Aorta (tissue), 5 donors: ENCODE data around the gene MAST4. TPM values are rescaled to one million over a fixed set of nuclear protein-coding genes. Genes with fewer than 3 reads are reported as not detected.

Experiments used
- ATAC-seq: fragments of 200-7000 bp; cut with Tn5 transposase; one replicate; pipeline ENCODE4 v1.9.1; 2022; ENCODE audit warnings: moderate library complexity; ENCODE audit not compliant: low FRiP score
- DNase-seq, 2 donors: peaks; one replicate each; pipeline ENCODE4 v3.0.0-alpha.2; 2020
- H3K27ac ChIP-seq, 2 donors: one replicate each; pipeline ENCODE4 v1.5.1; 2013; ENCODE audit warnings: low read length in 2 of 2, mild to moderate bottlenecking in 2 of 2, moderate library complexity in 2 of 2, control low read depth in 1 of 2, inconsistent platforms in 1 of 2, low read depth in 1 of 2
- H3K27me3 ChIP-seq, 2 donors: one replicate each; pipeline ENCODE4 v1.6.1; 2013; ENCODE audit warnings: control low read depth in 1 of 2, low read length in 1 of 2, mild to moderate bottlenecking in 1 of 2, moderate library complexity in 1 of 2; ENCODE audit not compliant: insufficient read depth in 2 of 2, control insufficient read depth in 1 of 2
- H3K36me3 ChIP-seq, 2 donors: one replicate each; pipeline ENCODE4 v1.6.1; 2013; ENCODE audit warnings: control low read depth in 1 of 2, low read length in 1 of 2, mild to moderate bottlenecking in 1 of 2; ENCODE audit not compliant: insufficient read depth in 2 of 2, control insufficient read depth in 1 of 2
- H3K4me1 ChIP-seq, 2 donors: one replicate each; pipeline ENCODE4 v1.6.1; 2013; ENCODE audit warnings: low read length in 2 of 2, control low read depth in 1 of 2, mild to moderate bottlenecking in 1 of 2, moderate library complexity in 1 of 2; ENCODE audit not compliant: insufficient read depth in 2 of 2, control insufficient read depth in 1 of 2
- H3K4me3 ChIP-seq, 2 donors: one replicate each; pipeline ENCODE4 v1.5.1; 2013; ENCODE audit warnings: low read length in 2 of 2, control low read depth in 1 of 2, mild to moderate bottlenecking in 1 of 2
- H3K9me3 ChIP-seq: one replicate; pipeline ENCODE4 v1.6.1; 2013; ENCODE audit warnings: mild to moderate bottlenecking, low read length; ENCODE audit not compliant: control insufficient read depth
- WGBS, 2 donors: extraction: QIAGEN DNeasy Blood & Tissue Kit; methylation state at CpG; one replicate each; pipeline ENCODE4 v1.1.7; 2013; 5-methylcytosine and 5-hydroxymethylcytosine counted together
- intact Hi-C, 2 donors: fragments of 100-400 bp; cut with DNase I; formaldehyde crosslinking; loops; one replicate each; pipeline versions ENCODE4 v1.14.2 to v1.15.0; 2022
- polyA plus RNA-seq, 2 donors: library from polyadenylated mRNA; stranded (reverse); fragments of 200-250 nt; gene quantifications; one replicate each; pipeline ENCODE4 v1.2.3, GENCODE V29; 2013
- total RNA-seq, 2 donors: library from RNA; stranded (reverse); fragmentation: NEBNext Ultra II Directional; extraction: Animal tissue kit (Norgen Biotek cat#: 25700); gene quantifications; one replicate each; pipeline ENCODE4 v1.2.1, GENCODE V29; 2021
- donor health status: healthy with polysubstance abuse.
- donor health status: Bipolar disorder and iron deficiency.
- donor health status: DM: no; HTN: no; CAD: no.
- donor health status: DM: no; HTN: no; CAD: no.
- donor health status: DM: yes; HTN: yes; CAD: no.

The MAST4 gene
- total and polyA plus RNA-seq, 4 donors = 2.4 to 66.5 (median 24.9) TPM

DNA sequence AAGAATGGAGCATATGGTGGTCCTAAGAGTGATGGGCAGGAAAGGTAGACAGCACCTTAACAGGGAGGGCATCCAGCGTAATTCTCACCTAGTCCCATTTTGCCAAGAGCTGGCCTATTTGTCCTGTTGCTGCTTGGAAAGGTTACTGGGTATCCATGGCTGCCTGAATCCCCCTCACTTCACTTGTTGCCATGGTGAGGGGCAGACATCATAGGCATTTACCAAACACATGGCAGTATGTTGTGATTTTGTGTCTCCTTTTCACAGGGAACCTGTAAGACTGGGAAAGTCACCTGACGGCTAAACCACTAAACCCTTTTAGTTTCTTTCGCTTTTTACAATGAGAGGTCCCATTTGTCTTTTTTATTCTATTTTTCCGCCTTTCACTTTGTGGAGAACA, 373.3 kb downstream of the MAST4 start:
- intact Hi-C loops = no loop called here
- 98 to 99% methylated on average over 4 of the region's 4 CpGs for WGBS, 2 donors
- no peak overlapping the region for H3K27ac ChIP-seq
- DNase-seq (no peak), ATAC-seq (no peak)
- no peaks in the 10 kb centered on the region for H3K4me1 ChIP-seq
- no peaks in the 10 kb centered on the region for H3K36me3 ChIP-seq
- no peaks in the 10 kb centered on the region for H3K9me3 ChIP-seq
- peaks cover 0 to 2% of the 10 kb centered on the region in 2 donors for H3K27me3 ChIP-seq
- H3K4me3 ChIP-seq = no peak overlapping the region

DNA sequence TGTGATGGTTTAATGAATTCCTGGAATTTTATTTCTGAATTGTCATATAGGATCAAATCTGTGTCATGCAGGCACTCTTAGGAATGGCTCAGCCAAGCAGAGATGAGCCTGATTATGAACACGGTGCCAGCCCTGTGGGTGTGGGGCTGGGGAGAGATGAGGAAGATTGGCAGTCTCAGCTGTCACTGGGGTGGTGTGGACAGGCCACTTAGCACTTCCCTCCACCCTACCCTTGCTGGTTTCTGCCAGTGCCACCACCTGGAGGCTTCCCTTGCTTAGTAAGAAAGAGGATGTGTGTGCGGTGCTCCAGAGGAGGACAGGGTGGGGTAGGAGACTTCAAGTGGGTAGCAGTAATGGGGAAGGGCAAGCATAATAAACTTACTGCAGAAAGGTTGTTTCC, 373.8 kb downstream of the MAST4 start:
- Histone ChIP-seq H3K4me1 (no peaks in the 10 kb centered on the region), H3K4me3 (no peak overlapping the region), H3K36me3 (no peaks in the 10 kb centered on the region), H3K27me3 (peaks cover 0 to 2% of the 10 kb centered on the region in 2 donors), H3K9me3 (no peaks in the 10 kb centered on the region), H3K27ac (no peak overlapping the region)
- ATAC-seq (no peak), DNase-seq (no peak)
- intact Hi-C loops = no loop called here
- 90 to 91% methylated on average over 2 of the region's 2 CpGs for WGBS, 2 donors

DNA sequence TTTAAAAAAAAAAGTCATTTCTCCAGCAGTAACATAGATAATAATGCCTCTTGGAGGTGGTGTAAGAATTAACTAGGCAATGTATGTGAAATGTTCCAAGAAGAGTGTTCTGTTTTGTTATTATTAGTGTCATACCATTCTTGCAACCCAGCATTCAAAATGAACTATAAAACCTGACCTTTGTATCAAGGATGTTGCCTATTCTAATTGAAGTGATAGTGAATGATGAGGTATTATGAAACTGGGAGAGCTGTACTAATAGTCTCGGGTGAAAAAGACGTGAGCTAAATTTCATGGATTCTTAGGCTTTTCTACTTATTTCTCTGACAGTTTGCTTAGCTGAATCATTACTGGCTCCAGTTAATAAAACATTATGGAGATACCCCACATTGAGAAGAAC, 375.8 kb downstream of the MAST4 start:
- no peaks in the 10 kb centered on the region for H3K27me3 ChIP-seq
- H3K4me3 ChIP-seq = no peak overlapping the region
- no peaks in the 10 kb centered on the region for H3K9me3 ChIP-seq
- ATAC-seq = no peak
- H3K4me1 ChIP-seq = no peaks in the 10 kb centered on the region
- DNase-seq = no peak
- H3K36me3 ChIP-seq = no peaks in the 10 kb centered on the region
- intact Hi-C loops = no loop called here
- no peak overlapping the region for H3K27ac ChIP-seq
- 92 to 97% methylated on average over 2 of the region's 2 CpGs for WGBS, 2 donors

DNA sequence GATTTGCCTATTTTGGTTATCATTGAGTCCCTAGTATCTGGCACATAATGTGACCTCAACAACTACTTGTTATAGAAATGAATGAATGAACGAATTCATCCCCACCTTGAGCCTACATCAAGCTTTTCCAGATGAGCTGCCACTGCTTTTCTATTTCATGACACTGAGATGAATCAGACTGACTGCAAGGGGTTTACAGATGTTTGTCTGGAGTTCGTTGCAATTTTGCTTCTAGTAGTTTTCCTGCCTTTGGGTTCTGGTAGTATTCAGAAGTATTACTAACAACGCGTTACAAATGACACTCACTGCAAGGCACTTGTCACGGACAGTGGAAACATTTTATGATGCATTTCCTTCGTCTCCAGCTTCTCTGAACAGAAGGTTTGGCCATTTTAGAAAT, 378.1 kb downstream of the MAST4 start:
- WGBS, 2 donors = 88 to 90% methylated on average over 6 of the region's 6 CpGs
- intact Hi-C loops = no loop called here
- H3K27ac ChIP-seq = no peak overlapping the region
- H3K4me3 ChIP-seq = no peak overlapping the region
- H3K36me3 ChIP-seq = no peaks in the 10 kb centered on the region
- ATAC-seq = no peak
- H3K27me3 ChIP-seq = no peaks in the 10 kb centered on the region
- H3K4me1 ChIP-seq = no peaks in the 10 kb centered on the region
- no peak for DNase-seq
- no peaks in the 10 kb centered on the region for H3K9me3 ChIP-seq

DNA sequence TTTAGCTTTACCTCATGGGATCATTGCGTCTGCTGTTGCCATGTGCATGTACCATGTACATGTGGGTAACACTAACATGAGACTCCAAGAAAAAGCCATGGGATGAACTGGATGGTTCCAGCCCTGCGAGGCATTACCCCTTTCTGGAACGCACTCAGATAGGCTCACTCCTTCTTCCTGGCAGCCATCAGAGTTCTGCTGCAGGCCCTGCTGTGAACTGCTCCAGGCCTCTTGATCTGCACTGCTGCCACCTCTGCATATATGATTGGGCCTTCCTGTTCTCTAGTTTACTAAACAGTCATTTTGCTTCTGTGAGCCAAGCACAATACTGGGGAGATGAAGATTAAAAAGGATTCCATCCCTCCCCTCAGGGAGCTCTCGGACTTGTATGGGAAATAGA, 379.9 kb downstream of the MAST4 start:
- H3K4me3 ChIP-seq = no peak overlapping the region
- no peak for DNase-seq
- no peak overlapping the region for H3K27ac ChIP-seq
- H3K27me3 ChIP-seq = no peaks in the 10 kb centered on the region
- 85 to 90% methylated on average over 4 of the region's 4 CpGs for WGBS, 2 donors
- H3K36me3 ChIP-seq = no peaks in the 10 kb centered on the region
- no peak for ATAC-seq
- intact Hi-C loops = no loop called here
- no peaks in the 10 kb centered on the region for H3K9me3 ChIP-seq
- peaks cover 0 to 4% of the 10 kb centered on the region in 2 donors for H3K4me1 ChIP-seq

DNA sequence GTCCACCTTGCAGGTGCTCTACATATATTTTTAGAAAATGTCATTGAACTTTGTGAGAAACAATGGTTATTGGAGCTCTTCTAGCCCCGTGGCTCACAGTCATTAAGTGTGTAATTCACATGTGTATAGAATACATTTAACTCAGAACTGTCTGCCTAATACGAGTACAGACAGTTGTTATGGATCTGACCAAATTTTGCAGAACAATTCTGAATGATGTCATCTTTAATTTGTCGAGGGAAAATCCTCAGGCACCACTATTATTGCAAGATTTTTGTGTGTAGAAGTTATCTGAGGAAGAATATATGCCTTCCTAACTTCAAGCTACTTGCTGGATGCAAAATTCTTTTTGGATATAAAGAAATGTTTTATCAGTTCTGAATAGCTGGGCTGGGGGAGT, 383.5 kb downstream of the MAST4 start:
- Histone ChIP-seq H3K36me3 (no peaks in the 10 kb centered on the region), H3K9me3 (no peaks in the 10 kb centered on the region), H3K27me3 (no peaks in the 10 kb centered on the region), H3K4me3 (no peak overlapping the region), H3K27ac (no peak overlapping the region), H3K4me1 (peaks cover 0 to 6% of the 10 kb centered on the region in 2 donors)
- no peak for DNase-seq
- no peak for ATAC-seq
- 75 to 78% methylated on average over 3 of the region's 3 CpGs for WGBS, 2 donors
- intact Hi-C loops = no loop called here

DNA sequence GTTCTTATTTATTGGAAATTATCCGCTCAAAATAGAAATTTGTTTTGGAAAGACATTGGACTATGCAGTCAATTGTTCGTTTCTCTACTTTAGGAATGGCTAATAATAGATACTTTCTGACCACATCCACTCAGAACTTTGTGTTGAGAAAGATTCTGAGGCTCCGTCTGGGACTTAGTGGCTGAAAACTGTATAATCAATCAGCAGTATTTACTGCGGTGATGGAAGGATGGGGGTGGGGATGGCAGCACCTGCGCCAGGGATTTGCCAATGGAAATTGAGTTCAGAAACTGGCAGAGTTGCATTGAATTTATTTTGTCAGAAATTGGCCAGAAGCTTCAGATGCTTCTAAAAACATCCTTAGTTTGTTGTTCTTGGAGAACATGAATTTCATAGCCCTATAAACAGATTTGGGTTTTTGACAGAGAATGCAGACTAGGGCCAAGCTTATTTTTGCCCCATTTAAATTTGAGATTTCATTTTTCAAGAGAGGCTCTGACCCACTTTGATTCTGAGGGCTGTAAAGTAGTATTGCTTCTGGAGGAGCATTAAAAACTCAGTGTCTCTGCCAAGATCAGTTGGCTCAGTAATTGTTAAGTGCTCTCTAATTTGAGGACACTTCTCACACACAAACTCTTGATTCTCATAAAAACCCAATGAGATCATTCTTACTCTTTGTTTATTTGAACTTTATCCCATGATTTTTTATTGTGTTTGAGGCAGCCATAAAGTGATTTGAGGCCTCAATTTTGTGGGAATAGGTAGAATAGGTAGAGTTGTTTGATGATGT, 385.3 kb downstream of the MAST4 start:
- H3K9me3 ChIP-seq = no peaks in the 10 kb centered on the region
- intact Hi-C loops = no loop called here
- ATAC-seq = peak; percentile 42

DNA sequence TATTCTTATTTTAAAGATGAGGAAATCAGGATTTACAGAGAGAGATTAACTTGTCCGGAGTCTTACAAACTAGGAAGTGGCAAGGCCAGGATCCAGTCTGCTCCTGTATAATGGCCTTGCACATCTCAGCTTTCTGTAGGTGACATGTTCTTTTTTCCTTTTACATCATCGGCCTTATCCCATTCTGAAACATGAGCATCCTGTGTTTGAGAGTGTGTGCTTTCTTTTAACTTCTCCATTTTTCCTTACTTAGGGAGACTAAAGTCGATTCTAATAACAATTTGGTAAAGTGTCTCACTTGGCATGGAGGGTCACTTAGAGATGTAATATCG, 385.8 kb downstream of the MAST4 start:
- no peaks in the 10 kb centered on the region for H3K36me3 ChIP-seq
- DNase-seq (no peak), ATAC-seq (no peak)
- H3K4me3 ChIP-seq = no peak overlapping the region
- H3K27ac ChIP-seq = no peak overlapping the region
- WGBS, 2 donors = 85 to 88% methylated on average over 4 of the region's 4 CpGs
- H3K27me3 ChIP-seq = no peaks in the 10 kb centered on the region
- H3K9me3 ChIP-seq = no peaks in the 10 kb centered on the region
- peaks cover 1 to 6% of the 10 kb centered on the region in 2 donors for H3K4me1 ChIP-seq
- intact Hi-C loops = no loop called here

More for the DNA sequence above, 385.3 kb downstream of the MAST4 start:
- WGBS, 2 donors = 4 to 11% methylated on average over 5 of the region's 5 CpGs
- peaks cover 0 to 6% of the 10 kb centered on the region in 2 donors for H3K4me1 ChIP-seq
- H3K4me3 ChIP-seq = no peak overlapping the region
- no peaks in the 10 kb centered on the region for H3K36me3 ChIP-seq
- DNase-seq = no peak
- H3K27me3 ChIP-seq = no peaks in the 10 kb centered on the region
- peak overlapping the region; percentile 24 to 59 for H3K27ac ChIP-seq

DNA sequence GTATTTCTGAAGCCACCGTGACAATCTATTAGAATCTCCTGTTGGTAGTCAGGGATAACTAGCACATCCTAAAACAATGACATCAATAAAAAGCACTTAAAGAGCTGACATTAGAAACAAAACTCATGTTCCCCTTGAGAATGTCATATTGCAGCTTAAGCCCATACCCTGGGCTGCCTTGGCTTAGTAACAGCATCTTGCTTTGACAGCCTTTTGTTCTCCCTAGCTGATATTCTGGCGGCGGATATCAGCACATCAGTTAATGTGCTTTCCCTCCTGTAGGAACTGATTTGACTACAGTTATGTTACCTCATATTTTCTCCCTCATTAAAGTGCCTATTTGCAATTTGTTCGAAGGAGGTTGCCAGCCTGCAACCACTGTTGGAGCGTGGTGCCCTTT, 386.3 kb downstream of the MAST4 start:
- intact Hi-C loops = no loop called here
- Histone ChIP-seq H3K36me3 (no peaks in the 10 kb centered on the region), H3K4me3 (no peak overlapping the region), H3K27me3 (no peaks in the 10 kb centered on the region), H3K27ac (peak overlapping the region in 1 of 2 donors; percentile 48), H3K4me1 (peaks cover 1 to 6% of the 10 kb centered on the region in 2 donors), H3K9me3 (no peaks in the 10 kb centered on the region)
- WGBS, 2 donors = 95 to 98% methylated on average over 5 of the region's 5 CpGs
- DNase-seq (no peak), ATAC-seq (no peak)
